ENCODE results near the gene C16orf89.
"Not testable (repeated sequence)": the region's sequence is repeated elsewhere in the genome, so short reads cannot be mapped to it uniquely, and the experiment has no call there.

The C16orf89 gene

GRCh38 chr16:5059386-5060072 is 6.2 kb downstream of the C16orf89 start:
- DNase-seq = no peak

GRCh38 chr16:5058476-5058875 is 7.3 kb downstream of the C16orf89 start:
- peak; percentile 12 for DNase-seq

GRCh38 chr16:5056352-5056751 is 9.4 kb downstream of the C16orf89 start:
- DNase-seq = peak; percentile 32

DNA sequence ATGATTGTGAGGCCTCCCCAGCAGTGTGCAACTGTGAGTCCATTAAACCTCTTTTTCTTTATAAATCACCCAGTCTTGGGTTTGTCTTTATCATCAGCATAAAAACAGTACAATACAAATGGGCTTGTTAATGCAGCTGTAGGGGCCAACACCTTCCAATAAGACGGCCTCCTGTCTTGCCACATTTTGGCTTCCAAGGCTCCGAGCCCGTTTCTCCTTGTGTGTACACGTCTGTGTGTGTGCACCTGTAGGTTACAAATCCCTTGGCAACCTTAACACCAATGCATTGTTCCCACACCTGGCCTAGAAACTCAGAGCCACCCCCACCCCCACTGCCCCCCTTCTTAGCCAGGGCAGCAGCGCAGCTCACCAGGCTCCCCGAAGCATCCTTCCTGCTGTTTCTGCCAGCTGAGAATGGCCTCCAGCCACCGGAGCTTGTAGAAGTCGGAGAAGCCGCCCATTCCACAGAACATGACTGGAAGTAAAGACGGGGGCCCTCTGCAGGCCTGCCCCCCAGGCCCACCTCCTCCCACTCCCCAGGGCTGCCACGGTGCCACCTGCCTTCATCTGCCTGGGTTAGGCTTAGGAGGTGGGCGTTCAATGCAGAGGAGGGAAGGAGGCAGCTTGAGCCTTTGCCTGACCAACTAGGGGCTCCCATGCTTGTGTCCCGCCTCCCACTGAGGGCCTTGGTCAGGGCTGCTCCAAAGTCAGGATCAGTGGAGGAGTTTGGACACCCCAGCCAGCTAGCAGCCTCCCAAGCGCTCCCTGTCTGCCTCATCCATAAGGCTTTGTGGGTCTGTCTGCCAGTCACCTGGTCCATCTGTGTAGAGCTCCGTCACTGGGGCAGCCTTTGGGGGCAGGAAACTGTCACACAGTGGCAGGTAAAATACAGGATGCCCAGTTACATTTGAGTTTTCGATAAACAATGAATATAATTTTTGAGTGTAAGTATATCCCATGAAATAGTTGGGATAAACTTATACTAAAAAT is 10.6 kb downstream of the C16orf89 start:
- DNase-seq = no peak

GRCh38 chr16:5046914-5047313 is 18.8 kb downstream of the C16orf89 start:
- no peak for DNase-seq

GRCh38 chr16:5045499-5046115 is 20.1 kb downstream of the C16orf89 start:
- no peak for DNase-seq

- DNase-seq = not testable (repeated sequence)
Observed at GRCh38 chr16:5044581-5044980, 21.2 kb downstream of the C16orf89 start.

GRCh38 chr16:5044011-5044540 is 21.7 kb downstream of the C16orf89 start:
- DNase-seq = no peak

GRCh38 chr16:5042574-5043171 is 23.1 kb downstream of the C16orf89 start:
- DNase-seq = peak; percentile 37

DNA sequence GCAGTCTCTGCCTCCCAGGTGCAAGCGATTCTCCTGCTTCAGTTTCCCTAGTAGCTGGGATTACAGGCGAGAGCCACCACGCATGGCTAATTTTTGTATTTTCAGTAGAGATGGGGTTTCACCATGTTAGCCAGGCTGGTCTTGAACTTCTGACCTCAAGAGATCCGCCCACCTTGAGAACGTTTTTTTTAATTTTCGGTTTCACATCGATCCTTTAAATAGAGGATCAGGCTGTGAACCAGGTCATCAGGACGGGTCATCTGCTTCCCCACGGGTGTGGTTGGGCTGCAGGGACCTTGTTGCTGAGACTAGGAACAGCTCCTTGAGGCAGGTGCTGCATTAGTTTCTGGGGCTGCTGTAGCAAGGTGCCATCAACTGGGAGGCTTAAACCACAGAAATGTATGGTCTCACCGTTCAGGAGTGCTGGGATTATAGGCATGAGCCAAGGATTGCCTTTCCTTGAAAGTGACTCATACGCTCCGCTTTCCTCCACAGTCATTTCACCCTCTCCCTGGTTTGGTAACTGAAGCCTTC is 24.1 kb downstream of the C16orf89 start:
- DNase-seq = peak; percentile 59

GRCh38 chr16:5040451-5040850 is 25.3 kb downstream of the C16orf89 start:
- no peak for DNase-seq

GRCh38 chr16:5036228-5037156 is 29.3 kb downstream of the C16orf89 start:
- no peak for DNase-seq

GRCh38 chr16:5035909-5036227 is 29.9 kb downstream of the C16orf89 start:
- no peak for DNase-seq

GRCh38 chr16:5034167-5034523 is 31.6 kb downstream of the C16orf89 start:
- DNase-seq = no peak

- DNase-seq = peak; percentile 79
Observed at GRCh38 chr16:5033256-5034166, 32.2 kb downstream of the C16orf89 start, which contains the start of gene NAGPA. Gene NAGPA, minus strand, starts transcription at chr16:5033935. Its CDS starts 21 bp downstream, at chr16:5033914.

- no peak for DNase-seq
Observed at GRCh38 chr16:5032748-5033167, 33.0 kb downstream of the C16orf89 start.

GRCh38 chr16:5031601-5032000 is 34.2 kb downstream of the C16orf89 start:
- DNase-seq = no peak

DNA sequence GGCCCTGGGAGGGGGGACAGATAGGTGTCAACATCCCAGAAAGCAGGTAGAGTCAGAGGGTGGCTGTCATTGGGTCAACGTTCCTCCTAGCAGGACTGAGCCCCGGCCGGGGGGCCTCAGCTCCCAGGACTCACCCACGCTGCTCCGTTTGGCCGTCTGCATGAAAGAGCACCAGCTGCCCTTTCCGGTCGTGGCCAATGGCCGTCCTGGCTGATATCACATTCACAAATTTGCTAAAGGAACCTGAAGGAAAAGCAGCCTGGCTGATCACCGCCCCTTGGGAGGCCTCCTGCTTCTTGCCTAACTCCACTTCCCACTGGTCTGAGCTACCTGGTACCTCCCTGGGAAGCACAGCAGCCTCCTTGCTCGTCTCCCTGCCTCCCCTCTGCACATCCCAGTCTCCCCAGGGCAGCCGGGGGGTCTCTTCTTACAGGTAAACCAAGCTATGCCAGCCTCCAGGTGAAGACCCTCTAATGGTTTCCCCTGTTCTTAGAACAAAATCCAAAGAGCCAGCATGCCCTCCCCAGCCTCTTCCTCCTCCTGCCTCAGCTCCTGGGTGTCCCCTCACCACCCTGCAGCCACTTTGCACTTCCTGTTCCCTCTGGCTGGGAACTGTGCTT is 35.4 kb downstream of the C16orf89 start:
- DNase-seq = no peak

- no peak for DNase-seq
Observed at GRCh38 chr16:5028950-5029475, 36.7 kb downstream of the C16orf89 start.
